A673 (cell line): ENCODE data around the gene ABCA9. TPM values are rescaled to one million over a fixed set of nuclear protein-coding genes. Genes with fewer than 3 reads are reported as not detected.

Experiments used
- BruUV-seq: library from RNA; stranded (reverse); fragments of 400-500 nt; replicated peaks from 2 replicates; lab custom pipeline; 2021; lab: Mats Ljungman, UMichigan
- CTCF ChIA-PET: fragments of 300-600 bp; sonication (Branson Sonifier 250); formaldehyde crosslinking; loops from one replicate; lab custom pipeline; 2022; ENCODE audit warnings: antibody characterized with exemption; lab: Charles Lee
- POLR2A ChIA-PET: fragments of 300-600 bp; sonication (Branson Sonifier 250); formaldehyde crosslinking; loops from one replicate; lab custom pipeline; 2022; ENCODE audit warnings: antibody characterized with exemption; ENCODE audit not compliant: low non-redundant PET; lab: Charles Lee
- DNase-seq: peaks from one replicate; pipeline ENCODE4 v3.0.0-alpha.2; 2015; ENCODE audit warnings: low spot score
- H3K27ac ChIP-seq: fragments of 200-600 bp; sonication (generic); 2 replicates; pipeline ENCODE4 v1.5.1; 2016; ENCODE audit warnings: mixed run types, low read depth, mild to moderate bottlenecking, mixed read lengths, antibody characterized with exemption, low read length; ENCODE audit not compliant: poor library complexity, severe bottlenecking
- H3K27me3 ChIP-seq: fragments of 200-600 bp; sonication (generic); replicated peaks from 2 replicates; pipeline ENCODE4 v1.6.1; 2017; ENCODE audit warnings: mixed run types, low read depth, mild to moderate bottlenecking, mixed read lengths, antibody characterized with exemption, low read length; ENCODE audit not compliant: insufficient read depth, poor library complexity
- H3K36me3 ChIP-seq: fragments of 200-600 bp; sonication (generic); 2 replicates; pipeline ENCODE4 v1.6.1; 2016; ENCODE audit warnings: mixed run types, mild to moderate bottlenecking, mixed read lengths, antibody characterized with exemption, low read length; ENCODE audit not compliant: insufficient read depth, poor library complexity, severe bottlenecking
- H3K4me1 ChIP-seq: fragments of 200-600 bp; sonication (generic); 2 replicates; pipeline ENCODE4 v1.6.1; 2017; ENCODE audit warnings: mixed run types, mild to moderate bottlenecking, mixed read lengths, antibody characterized with exemption, low read length; ENCODE audit not compliant: insufficient read depth, poor library complexity, severe bottlenecking
- H3K4me3 ChIP-seq: fragments of 200-600 bp; sonication (generic); 2 replicates; pipeline ENCODE4 v1.5.1; 2016; ENCODE audit warnings: low read depth, mixed run types, mild to moderate bottlenecking, mixed read lengths, low read length; ENCODE audit not compliant: poor library complexity, severe bottlenecking
- H3K9me3 ChIP-seq: fragments of 200-600 bp; sonication (generic); 2 replicates; pipeline ENCODE4 v1.6.1; 2016; ENCODE audit warnings: mixed run types, low read depth, mild to moderate bottlenecking, mixed read lengths, antibody characterized with exemption, low read length; ENCODE audit not compliant: poor library complexity, severe bottlenecking
- CTCF ChIP-seq: fragments of 300-800, 200-600 bp; sonication (generic); conservative IDR thresholded peaks from 2 replicates; pipeline ENCODE4 v1.5.1; 2017; ENCODE audit warnings: low read depth, mild to moderate bottlenecking, antibody characterized with exemption, low read length, moderate library complexity, mixed read lengths
- EZH2 ChIP-seq: fragments of 200-600 bp; sonication (generic); IDR thresholded peaks from 2 replicates; pipeline ENCODE4 v1.6.1; 2017; ENCODE audit warnings: borderline replicate concordance, low read depth, mild to moderate bottlenecking, mixed read lengths, antibody characterized with exemption, low read length; ENCODE audit not compliant: poor library complexity, severe bottlenecking
- intact Hi-C: fragments of 100-400 bp; cut with micrococcal nuclease; formaldehyde crosslinking; loops from one replicate; pipeline ENCODE4 v1.10.0; 2022; ENCODE audit not compliant: unreplicated experiment
- total RNA-seq: library from RNA; stranded (reverse); gene quantifications from 2 replicates; pipeline ENCODE4 v1.2.3, GENCODE V29; 2021

ABCA9 gene
- total RNA-seq, 1 experiment from 2014 or later: 1.4 TPM

DNA sequence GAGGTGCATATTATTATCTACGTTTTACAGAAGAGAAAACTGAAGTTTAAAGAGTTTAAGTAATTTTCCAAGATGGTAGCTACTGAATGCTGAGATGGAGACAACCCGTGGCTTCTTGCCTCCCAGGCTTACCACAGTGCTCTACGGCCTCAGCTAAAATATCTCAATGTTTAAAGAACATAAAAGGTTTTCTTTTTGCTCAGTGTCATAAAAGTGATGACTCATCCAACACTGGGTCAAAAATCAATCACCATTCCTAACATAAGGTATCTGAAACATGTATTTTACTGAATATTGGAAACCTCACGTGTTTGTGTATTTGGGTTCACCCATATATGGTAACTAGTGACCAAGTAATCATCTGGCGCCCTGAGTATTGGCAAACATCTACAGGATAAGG is 18.4 kb downstream of the ABCA9 start:
- H3K36me3 ChIP-seq: no peaks in the 10 kb centered on the region
- no peaks in the 10 kb centered on the region for H3K9me3 ChIP-seq
- CTCF ChIA-PET: no interaction called here
- H3K27ac ChIP-seq: no peak overlapping the region
- POLR2A ChIA-PET: no interaction called here
- H3K4me3 ChIP-seq: no peak overlapping the region
- TF ChIP-seq EZH2 (no peak), CTCF (no peak)
- H3K27me3 ChIP-seq: no peaks in the 10 kb centered on the region
- intact Hi-C loops: no loop called here
- H3K4me1 ChIP-seq: no peaks in the 10 kb centered on the region
- BruUV-seq: no TSS peak
- no peak for DNase-seq

DNA sequence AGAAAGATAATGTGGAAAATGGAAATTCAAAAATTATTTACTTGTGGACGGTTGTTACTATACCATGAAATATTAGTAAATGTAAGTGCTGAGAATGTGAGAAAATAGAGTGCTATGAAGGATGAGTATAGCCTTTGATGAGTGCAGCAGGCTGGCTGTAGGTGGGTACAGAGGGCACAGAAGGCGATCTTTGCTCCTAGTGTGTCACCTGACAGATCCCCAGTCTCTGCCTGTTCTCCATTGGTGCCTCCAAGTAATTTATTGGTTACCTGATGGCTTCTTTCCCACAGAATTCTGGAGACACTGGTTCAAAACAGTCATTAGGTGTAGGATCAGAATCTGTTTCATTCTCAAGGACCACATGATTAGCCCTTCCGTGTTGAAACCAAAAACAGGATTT is 28.9 kb downstream of the ABCA9 start:
- intact Hi-C loops: no loop called here
- Histone ChIP-seq H3K4me1 (no peaks in the 10 kb centered on the region), H3K36me3 (no peaks in the 10 kb centered on the region), H3K27me3 (no peaks in the 10 kb centered on the region), H3K27ac (no peak overlapping the region), H3K9me3 (no peaks in the 10 kb centered on the region), H3K4me3 (no peak overlapping the region)
- no peak for DNase-seq
- TF ChIP-seq CTCF (no peak), EZH2 (no peak)
- no TSS peak for BruUV-seq
- CTCF ChIA-PET: no interaction called here
- POLR2A ChIA-PET: no interaction called here

- Histone ChIP-seq H3K9me3 (no peaks in the 10 kb centered on the region), H3K4me1 (no peaks in the 10 kb centered on the region), H3K27me3 (no peaks in the 10 kb centered on the region), H3K36me3 (no peaks in the 10 kb centered on the region), H3K27ac (no peak overlapping the region), H3K4me3 (no peak overlapping the region)
- CTCF ChIA-PET: no interaction called here
- intact Hi-C loops: no loop called here
- BruUV-seq: no TSS peak
- no peak for TF ChIP-seq EZH2
- no peak for TF ChIP-seq CTCF
- DNase-seq: no peak
- POLR2A ChIA-PET: no interaction called here
These were observed 30.6 kb downstream of the ABCA9 start for GRCh38 chr17:69030169-69030568.
